GM19043 (cell line): ENCODE results near the gene NSMCE1.
"Not testable (repeated sequence)": the region's sequence is repeated elsewhere in the genome, so short reads cannot be mapped to it uniquely, and the experiment has no call there.

Experiments used
- ATAC-seq: cut with Tn5 transposase; IDR thresholded peaks from one replicate; pipeline ENCODE4 v1.9.1; 2021; ENCODE audit warnings: low read depth; ENCODE audit not compliant: unreplicated experiment

NSMCE1 gene

DNA sequence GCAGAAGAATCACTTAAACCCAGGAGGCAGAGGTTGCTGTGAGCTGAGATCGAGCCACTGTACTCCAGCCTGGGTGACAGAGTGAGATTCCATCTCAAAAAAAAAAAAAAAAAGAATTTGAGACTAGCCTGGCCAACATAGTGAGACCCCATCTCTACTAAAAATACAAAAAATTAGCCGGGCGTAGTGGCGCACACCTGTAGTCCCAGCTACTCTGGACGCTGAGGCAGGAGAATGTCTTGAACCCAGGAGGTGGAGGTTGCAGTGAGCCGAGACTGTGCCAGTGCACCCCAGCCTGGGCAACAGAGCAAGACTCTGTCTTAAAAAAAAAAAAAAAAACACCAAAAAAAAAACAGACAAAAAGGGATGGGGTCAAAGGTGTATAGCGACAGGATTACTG lies 4.1 kb upstream of the NSMCE1 start:
- ATAC-seq: not testable (repeated sequence)

GRCh38 chr16:27272076-27272475 lies 3.5 kb upstream of the NSMCE1 start:
- no peak for ATAC-seq

GRCh38 chr16:27270349-27270748 lies 1.8 kb upstream of the NSMCE1 start:
- ATAC-seq: no peak

- ATAC-seq: no peak
Measured at GRCh38 chr16:27269300-27270150, 953 bp upstream of the NSMCE1 start.

GRCh38 chr16:27267037-27267677 lies 1.4 kb downstream of the NSMCE1 start:
- ATAC-seq: no peak

DNA sequence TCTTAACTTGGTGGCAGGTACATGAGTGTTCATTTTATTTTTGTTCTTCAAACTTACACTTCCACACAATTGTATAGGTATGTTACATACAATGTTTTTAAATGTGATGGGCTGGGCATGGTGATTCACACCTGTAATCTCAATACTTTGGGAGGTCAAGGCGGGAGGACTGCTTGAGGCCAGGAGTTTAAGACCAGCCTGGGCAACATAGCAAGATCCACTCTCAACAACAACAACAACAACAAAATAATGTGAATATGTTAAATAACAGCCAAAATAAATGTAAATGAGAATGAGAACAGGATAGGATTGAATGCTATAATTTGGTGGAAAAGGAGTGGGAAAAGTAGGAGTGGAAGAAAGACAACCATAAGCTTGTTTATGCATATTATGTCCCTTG lies 2.6 kb downstream of the NSMCE1 start:
- no peak for ATAC-seq

DNA sequence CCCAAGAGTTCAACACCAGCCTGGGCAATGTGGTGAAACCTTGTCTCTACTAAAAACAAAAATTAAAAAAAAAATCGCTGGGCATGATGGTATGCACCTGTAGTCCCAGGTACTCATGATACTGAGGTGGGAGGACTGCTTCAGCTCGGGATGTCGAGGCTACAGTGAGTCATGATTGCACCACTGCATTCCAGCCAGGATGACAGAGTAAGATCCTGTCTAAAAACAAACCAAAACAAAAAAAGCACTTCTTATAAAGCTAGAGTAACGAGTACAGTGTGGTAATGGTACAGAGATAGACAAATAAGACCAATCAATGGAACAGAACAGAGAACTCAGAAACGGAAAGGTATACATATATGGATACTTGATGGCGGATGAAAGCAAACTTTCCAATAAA lies 4.4 kb downstream of the NSMCE1 start:
- no peak for ATAC-seq

DNA sequence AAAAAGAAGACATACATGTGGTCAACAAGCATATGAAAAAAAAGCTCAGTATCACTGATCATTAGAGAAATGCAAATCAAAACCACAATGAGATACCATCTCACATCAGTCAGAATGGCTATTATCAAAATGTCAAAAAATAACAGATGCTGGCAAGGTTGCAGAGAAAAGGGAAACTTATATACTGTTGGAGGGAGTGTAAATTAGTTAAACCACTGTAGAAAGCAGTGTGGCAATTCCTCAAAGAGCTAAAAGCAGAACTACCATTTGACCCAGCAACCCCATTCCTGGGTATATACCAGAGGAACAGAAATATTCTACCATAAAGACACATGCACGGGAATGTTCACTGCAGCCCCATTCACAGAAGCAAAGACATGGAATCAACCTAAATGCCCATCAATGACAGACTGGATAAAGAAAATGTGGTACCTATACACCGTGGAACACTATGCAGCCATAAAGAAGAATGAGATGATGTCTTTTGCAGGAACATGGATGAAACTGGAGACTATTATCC lies 5.6 kb downstream of the NSMCE1 start:
- not testable (repeated sequence) for ATAC-seq

DNA sequence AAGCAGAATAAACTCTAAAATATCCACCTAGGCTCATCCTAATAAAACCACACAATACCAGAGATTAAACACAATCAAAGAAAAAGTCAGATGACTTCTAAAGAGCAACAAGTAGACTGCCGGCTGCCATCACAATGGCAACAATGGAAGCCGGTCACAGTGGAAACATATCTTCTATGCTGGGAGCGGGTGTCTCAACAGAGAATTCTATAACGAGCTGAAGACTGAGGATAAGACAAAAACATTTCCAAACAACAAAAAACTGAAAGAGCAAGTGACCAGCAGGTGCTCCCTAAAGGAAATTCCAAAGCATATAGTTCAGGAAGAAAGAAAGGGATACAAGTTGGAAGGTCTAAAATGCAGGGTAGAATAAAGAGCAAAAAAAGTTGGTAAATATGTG lies 8.9 kb downstream of the NSMCE1 start:
- ATAC-seq: no peak

GRCh38 chr16:27258241-27258734 lies 10.3 kb downstream of the NSMCE1 start:
- no peak for ATAC-seq

GRCh38 chr16:27257271-27257670 lies 11.3 kb downstream of the NSMCE1 start:
- no peak for ATAC-seq

GRCh38 chr16:27256861-27257260 lies 11.7 kb downstream of the NSMCE1 start:
- no peak for ATAC-seq

GRCh38 chr16:27254262-27254811 lies 14.2 kb downstream of the NSMCE1 start:
- ATAC-seq: no peak

DNA sequence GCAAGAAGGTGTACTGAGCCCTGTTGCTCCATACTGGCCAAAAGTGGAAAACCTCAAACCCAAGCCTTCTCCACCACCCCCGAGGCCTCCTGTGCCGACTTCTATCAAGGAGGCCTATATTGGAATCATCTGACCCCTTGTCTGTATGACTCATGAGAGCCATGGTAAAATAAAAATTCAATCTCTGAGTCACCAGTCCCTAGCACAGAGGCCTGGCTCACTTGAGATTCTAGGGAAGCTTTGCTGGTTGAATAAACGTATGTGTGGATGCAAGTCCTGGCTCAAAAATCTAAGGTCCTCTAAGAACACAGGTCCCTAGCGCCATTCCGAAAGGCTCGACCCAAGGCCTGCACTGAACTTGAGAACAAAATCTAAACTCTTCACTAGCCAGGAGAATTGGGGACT lies 15.0 kb downstream of the NSMCE1 start:
- ATAC-seq: no peak

GRCh38 chr16:27252206-27252585 lies 16.4 kb downstream of the NSMCE1 start:
- ATAC-seq: no peak

DNA sequence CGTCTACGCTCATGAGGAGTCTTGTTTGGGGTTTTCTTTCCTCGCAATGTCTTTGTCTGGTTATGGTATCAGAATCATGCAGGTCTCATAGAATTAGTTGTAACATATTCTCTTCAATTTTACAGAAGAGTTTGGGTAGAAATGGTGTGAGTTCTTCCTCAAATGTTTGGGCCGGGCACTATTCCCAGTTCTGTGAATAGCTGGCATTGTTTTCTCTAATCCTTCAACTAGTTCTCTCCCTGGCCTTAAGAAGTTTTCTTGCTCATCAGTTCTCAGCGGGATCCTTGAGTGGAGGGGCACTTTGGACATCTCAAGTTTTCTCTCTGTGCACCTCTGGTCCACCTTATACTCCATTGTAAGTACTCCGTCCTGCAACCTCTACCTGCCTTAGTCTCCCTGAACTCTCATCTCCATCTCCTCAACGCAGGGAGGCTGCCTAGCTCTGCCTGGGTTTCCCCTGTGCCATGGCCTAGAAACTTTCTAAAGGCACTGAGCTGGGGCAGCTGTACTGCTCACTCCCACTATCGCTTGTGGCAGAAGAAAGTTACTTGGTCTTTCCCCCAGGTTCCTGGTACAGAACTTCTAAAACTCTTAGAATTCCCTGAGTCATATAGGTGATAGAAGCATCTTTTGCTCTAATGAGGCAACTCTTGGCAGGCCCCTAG lies 16.9 kb downstream of the NSMCE1 start:
- ATAC-seq: no peak

- ATAC-seq: not testable (repeated sequence)
Measured at GRCh38 chr16:27248886-27249285, 19.7 kb downstream of the NSMCE1 start.

- ATAC-seq: no peak
Measured at GRCh38 chr16:27248036-27248435, 20.5 kb downstream of the NSMCE1 start.

DNA sequence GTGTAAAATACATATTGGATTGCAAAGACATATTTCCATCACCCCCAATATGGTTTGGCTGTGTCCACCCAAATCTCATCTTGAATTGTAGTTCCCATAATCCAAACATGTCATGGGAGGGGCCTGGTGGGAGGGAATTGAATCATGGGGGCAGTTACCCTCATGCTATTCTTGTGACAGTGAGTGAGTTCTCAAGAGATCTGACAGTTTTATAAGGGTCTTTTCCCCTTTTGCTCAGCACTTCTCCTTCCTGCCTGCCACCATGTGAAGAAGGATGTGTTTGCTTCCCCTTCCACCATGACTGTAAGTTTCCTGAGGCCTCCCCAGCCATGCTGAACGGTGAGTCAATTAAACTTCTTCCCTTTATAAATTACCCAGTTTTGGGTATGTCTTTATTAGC lies 21.5 kb downstream of the NSMCE1 start:
- not testable (repeated sequence) for ATAC-seq

GRCh38 chr16:27246439-27246838 lies 22.1 kb downstream of the NSMCE1 start:
- no peak for ATAC-seq
